ENCODE measurements around the gene SLAMF8. TPM values are rescaled to one million over a fixed set of nuclear protein-coding genes. Genes with fewer than 3 reads are reported as not detected.

SLAMF8 gene
- total RNA-seq, 1 donor from 2014 or later: not detected

- Mint-ChIP-seq H3K9me3 (no peaks in the 10 kb centered on the region), H3K4me3 (no peak overlapping the region), H3K27ac (no peak overlapping the region), H3K27me3 (ENCODE audit: low read depth) (peaks cover 2% of the 10 kb centered on the region), H3K36me3 (peaks cover 2% of the 10 kb centered on the region), H3K4me1 (peaks cover 9% of the 10 kb centered on the region)
- no peak for DNase-seq (ENCODE audit: low spot score in 2 of 2, unreplicated experiment in 2 of 2)
- no peak for TF ChIP-seq CTCF (IDR thresholded peaks at IDR 0.05; ENCODE audit: unreplicated experiment)
Measured at GRCh38 chr1:159839116-159839849, 12.6 kb downstream of the SLAMF8 start.

- H3K36me3 Mint-ChIP-seq: no peaks in the 10 kb centered on the region
- peaks cover 2% of the 10 kb centered on the region for H3K27me3 Mint-ChIP-seq (ENCODE audit: low read depth)
- peaks cover 15% of the 10 kb centered on the region for H3K4me1 Mint-ChIP-seq
- H3K4me3 Mint-ChIP-seq: no peak overlapping the region
- no peaks in the 10 kb centered on the region for H3K9me3 Mint-ChIP-seq
- no peak for TF ChIP-seq CTCF (IDR thresholded peaks at IDR 0.05; ENCODE audit: unreplicated experiment)
- DNase-seq (ENCODE audit: low spot score in 2 of 2, unreplicated experiment in 2 of 2): no peak
- peak overlapping the region; percentile 85 for H3K27ac Mint-ChIP-seq
Measured at GRCh38 chr1:159841749-159842148, 15.1 kb downstream of the SLAMF8 start.

GRCh38 chr1:159843459-159843858, 16.8 kb downstream of the SLAMF8 start:
- H3K4me3 Mint-ChIP-seq: no peak overlapping the region
- no peak for TF ChIP-seq CTCF (IDR thresholded peaks at IDR 0.05; ENCODE audit: unreplicated experiment)
- peaks cover 2% of the 10 kb centered on the region for H3K27me3 Mint-ChIP-seq (ENCODE audit: low read depth)
- no peaks in the 10 kb centered on the region for H3K9me3 Mint-ChIP-seq
- no peaks in the 10 kb centered on the region for H3K36me3 Mint-ChIP-seq
- no peak for DNase-seq (ENCODE audit: low spot score in 2 of 2, unreplicated experiment in 2 of 2)
- peaks cover 15% of the 10 kb centered on the region for H3K4me1 Mint-ChIP-seq
- no peak overlapping the region for H3K27ac Mint-ChIP-seq

GRCh38 chr1:159845751-159846629, 19.3 kb downstream of the SLAMF8 start:
- Mint-ChIP-seq H3K27me3 (ENCODE audit: low read depth) (peaks cover 7% of the 10 kb centered on the region), H3K9me3 (no peaks in the 10 kb centered on the region), H3K4me1 (peaks cover 17% of the 10 kb centered on the region), H3K4me3 (no peak overlapping the region), H3K27ac (peak overlapping the region; percentile 27), H3K36me3 (no peaks in the 10 kb centered on the region)
- no peak for DNase-seq (ENCODE audit: low spot score in 2 of 2, unreplicated experiment in 2 of 2)
- TF ChIP-seq CTCF (IDR thresholded peaks at IDR 0.05; ENCODE audit: unreplicated experiment): no peak

- Mint-ChIP-seq H3K4me1 (peaks cover 10% of the 10 kb centered on the region), H3K27me3 (ENCODE audit: low read depth) (peaks cover 7% of the 10 kb centered on the region), H3K27ac (no peak overlapping the region), H3K4me3 (no peak overlapping the region), H3K36me3 (no peaks in the 10 kb centered on the region), H3K9me3 (no peaks in the 10 kb centered on the region)
- no peak for DNase-seq (ENCODE audit: low spot score in 2 of 2, unreplicated experiment in 2 of 2)
- no peak for TF ChIP-seq CTCF (IDR thresholded peaks at IDR 0.05; ENCODE audit: unreplicated experiment)
Measured at GRCh38 chr1:159847231-159847630, 20.6 kb downstream of the SLAMF8 start.
